GM15510 (cell line): Measurements from ENCODE around the gene CIBAR2.

Source experiments
- POLR2A ChIP-seq: IDR thresholded peaks from 3 replicates; pipeline ENCODE4 v1.6.1; 2011; ENCODE audit warnings: borderline replicate concordance; ENCODE audit not compliant: insufficient read length; ENCODE audit errors: extremely low read depth

The CIBAR2 gene

GRCh38 chr16:85057948-85058347 is 54.3 kb downstream of the CIBAR2 start:
- TF ChIP-seq POLR2A, result no peak

GRCh38 chr16:85057212-85057889 is 54.9 kb downstream of the CIBAR2 start:
- no peak for TF ChIP-seq POLR2A

- no peak for TF ChIP-seq POLR2A
These were observed 56.0 kb downstream of the CIBAR2 start for GRCh38 chr16:85056211-85056748.

GRCh38 chr16:85055493-85056210 is 56.6 kb downstream of the CIBAR2 start:
- no peak for TF ChIP-seq POLR2A

GRCh38 chr16:85054948-85055492 is 57.3 kb downstream of the CIBAR2 start:
- TF ChIP-seq POLR2A, result no peak

- TF ChIP-seq POLR2A, result no peak
These were observed 59.7 kb downstream of the CIBAR2 start for GRCh38 chr16:85052536-85052935.

GRCh38 chr16:85051683-85052082 is 60.6 kb downstream of the CIBAR2 start:
- no peak for TF ChIP-seq POLR2A

- TF ChIP-seq POLR2A, result no peak
These were observed 61.1 kb downstream of the CIBAR2 start for GRCh38 chr16:85051067-85051581.

GRCh38 chr16:85049706-85050305 is 62.5 kb downstream of the CIBAR2 start:
- no peak for TF ChIP-seq POLR2A

GRCh38 chr16:85048921-85049562 is 63.2 kb downstream of the CIBAR2 start:
- TF ChIP-seq POLR2A, result no peak
